Lower lobe of right lung (tissue), 2 donors: Measurements from ENCODE around the gene C19orf67. TPM values are rescaled to one million over a fixed set of nuclear protein-coding genes. Genes with fewer than 3 reads are reported as not detected.

ENCODE experiments used
- ATAC-seq, 2 donors: fragments of 200-7000 bp; cut with Tn5 transposase; one replicate each; pipeline ENCODE4 v1.9.1; 2020 to 2022; ENCODE audit warnings: mild to moderate bottlenecking in 2 of 2, moderate library complexity in 2 of 2
- DNase-seq: peaks from one replicate; pipeline ENCODE4 v3.0.0-alpha.2; 2020
- H3K27ac ChIP-seq: fragments of 200-600 bp; one replicate; pipeline ENCODE4 v1.8.0; 2022
- H3K27me3 ChIP-seq: fragments of 200-600 bp; one replicate; pipeline ENCODE4 v1.8.0; 2022; ENCODE audit warnings: low read depth
- H3K36me3 ChIP-seq: fragments of 200-600 bp; one replicate; pipeline ENCODE4 v1.8.0; 2022; ENCODE audit warnings: mild to moderate bottlenecking
- H3K4me1 ChIP-seq: fragments of 200-600 bp; one replicate; pipeline ENCODE4 v1.8.0; 2022
- H3K4me3 ChIP-seq: fragments of 200-600 bp; one replicate; pipeline ENCODE4 v1.8.0; 2022; ENCODE audit warnings: mild to moderate bottlenecking
- H3K9me3 ChIP-seq: fragments of 200-600 bp; one replicate; pipeline ENCODE4 v1.8.0; 2022
- intact Hi-C: fragments of 100-400 bp; cut with DNase I; formaldehyde crosslinking; loops from one replicate; pipeline ENCODE4 v1.11.0; 2022
- total RNA-seq: library from RNA; stranded (reverse); fragmentation: NEBNext Ultra II Directional; extraction: Animal tissue kit (Norgen Biotek cat#: 25700); gene quantifications from one replicate; pipeline ENCODE4 v1.2.1, GENCODE V29; 2021
- TF ChIP-seq, protein P1 (sequence below): fragments of 200-600 bp; IDR thresholded peaks from one replicate; pipeline ENCODE4 v1.8.0; 2022; ENCODE audit warnings: antibody characterized with exemption, mild to moderate bottlenecking
- donor health status: DM: no; HTN: yes; CAD: no; lungs with severe emphysema.

Gene C19orf67
- total RNA-seq, 1 donor from 2014 or later: not detected

DNA sequence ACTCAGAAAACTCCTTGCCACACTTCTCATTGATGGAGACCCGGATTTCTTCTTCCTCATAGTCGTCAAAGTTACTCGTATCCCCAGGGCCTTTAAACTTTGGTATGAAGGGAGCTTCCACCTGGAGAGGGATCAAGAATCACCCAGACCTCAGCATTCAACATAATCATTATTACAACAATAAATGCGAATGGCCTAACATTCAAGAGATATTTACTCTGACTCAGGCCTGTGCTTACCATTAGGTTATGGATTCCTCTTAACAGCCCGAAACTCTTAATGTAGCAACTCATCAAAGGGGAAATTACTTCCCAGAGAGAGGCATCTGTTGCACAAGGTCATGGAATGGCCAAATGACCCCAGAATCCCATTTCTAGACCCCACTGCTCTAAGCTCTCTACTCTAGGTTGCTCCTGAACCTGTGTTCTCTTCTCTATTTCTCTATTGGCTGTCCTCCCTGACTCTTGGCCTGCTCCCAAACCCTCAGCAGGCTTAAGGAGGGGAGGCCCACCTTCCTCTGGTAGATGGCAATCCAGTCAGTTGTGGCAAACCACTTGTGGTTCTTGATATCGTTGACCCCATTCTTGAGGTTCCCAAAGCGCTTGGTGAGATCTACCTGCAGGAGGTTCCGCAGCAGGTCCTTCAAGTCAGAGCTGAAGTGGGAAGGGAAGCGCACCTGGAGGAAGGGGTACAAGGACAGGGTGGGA, 7.7 kb upstream of the C19orf67 start:
- Histone ChIP-seq H3K9me3 (peaks cover 4% of the 10 kb centered on the region), H3K27me3 (no peaks in the 10 kb centered on the region), H3K4me1 (peaks cover 16% of the 10 kb centered on the region), H3K4me3 (no peak overlapping the region), H3K36me3 (peaks cover 29% of the 10 kb centered on the region), H3K27ac (no peak overlapping the region)
- TF ChIP-seq, protein P1, sequence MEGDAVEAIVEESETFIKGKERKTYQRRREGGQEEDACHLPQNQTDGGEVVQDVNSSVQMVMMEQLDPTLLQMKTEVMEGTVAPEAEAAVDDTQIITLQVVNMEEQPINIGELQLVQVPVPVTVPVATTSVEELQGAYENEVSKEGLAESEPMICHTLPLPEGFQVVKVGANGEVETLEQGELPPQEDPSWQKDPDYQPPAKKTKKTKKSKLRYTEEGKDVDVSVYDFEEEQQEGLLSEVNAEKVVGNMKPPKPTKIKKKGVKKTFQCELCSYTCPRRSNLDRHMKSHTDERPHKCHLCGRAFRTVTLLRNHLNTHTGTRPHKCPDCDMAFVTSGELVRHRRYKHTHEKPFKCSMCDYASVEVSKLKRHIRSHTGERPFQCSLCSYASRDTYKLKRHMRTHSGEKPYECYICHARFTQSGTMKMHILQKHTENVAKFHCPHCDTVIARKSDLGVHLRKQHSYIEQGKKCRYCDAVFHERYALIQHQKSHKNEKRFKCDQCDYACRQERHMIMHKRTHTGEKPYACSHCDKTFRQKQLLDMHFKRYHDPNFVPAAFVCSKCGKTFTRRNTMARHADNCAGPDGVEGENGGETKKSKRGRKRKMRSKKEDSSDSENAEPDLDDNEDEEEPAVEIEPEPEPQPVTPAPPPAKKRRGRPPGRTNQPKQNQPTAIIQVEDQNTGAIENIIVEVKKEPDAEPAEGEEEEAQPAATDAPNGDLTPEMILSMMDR: no peak
- DNase-seq (no peak), ATAC-seq (no peak)
- intact Hi-C loops: no loop called here

DNA sequence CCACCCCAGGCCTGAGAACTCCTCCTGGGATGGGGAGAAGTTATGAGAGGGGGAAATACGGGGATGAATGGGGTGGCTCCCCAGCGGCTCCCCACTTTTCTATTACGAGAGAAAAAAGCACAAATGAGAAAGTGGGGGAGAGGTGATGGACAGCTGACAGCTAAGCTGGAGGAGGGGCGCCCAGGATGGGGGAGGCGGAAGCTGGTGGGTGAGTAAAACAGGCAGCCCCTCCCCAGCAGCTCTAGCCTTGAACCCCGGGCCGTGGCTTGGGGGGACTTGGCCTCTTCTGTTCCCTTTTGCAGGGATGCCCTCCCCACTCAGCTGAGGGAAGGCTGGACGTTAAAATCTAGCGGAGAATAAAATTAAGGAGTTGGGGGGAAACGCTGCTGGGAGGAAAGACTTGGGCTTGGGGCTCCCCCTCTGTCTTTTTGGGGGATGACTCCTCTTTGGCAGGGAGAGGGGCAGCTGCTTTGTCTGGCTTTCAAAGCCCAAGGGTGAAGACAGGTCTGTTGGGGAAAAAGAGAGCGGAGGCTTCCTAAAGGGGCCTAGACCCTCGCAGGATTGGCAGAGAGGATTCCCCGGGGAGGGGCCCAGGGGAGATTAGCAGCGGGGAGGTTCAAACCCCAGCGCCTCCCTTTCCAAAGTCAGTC, 6.4 kb upstream of the C19orf67 start:
- no peak for ATAC-seq
- H3K27ac ChIP-seq: peak overlapping the region; percentile 91
- peaks cover 20% of the 10 kb centered on the region for H3K36me3 ChIP-seq
- intact Hi-C loops: no loop called here
- H3K4me3 ChIP-seq: peak overlapping the region; percentile 88
- H3K27me3 ChIP-seq: no peaks in the 10 kb centered on the region
- H3K9me3 ChIP-seq: peaks cover 4% of the 10 kb centered on the region
- H3K4me1 ChIP-seq: peaks cover 16% of the 10 kb centered on the region
- DNase-seq: no peak
- TF ChIP-seq, protein P1: no peak

DNA sequence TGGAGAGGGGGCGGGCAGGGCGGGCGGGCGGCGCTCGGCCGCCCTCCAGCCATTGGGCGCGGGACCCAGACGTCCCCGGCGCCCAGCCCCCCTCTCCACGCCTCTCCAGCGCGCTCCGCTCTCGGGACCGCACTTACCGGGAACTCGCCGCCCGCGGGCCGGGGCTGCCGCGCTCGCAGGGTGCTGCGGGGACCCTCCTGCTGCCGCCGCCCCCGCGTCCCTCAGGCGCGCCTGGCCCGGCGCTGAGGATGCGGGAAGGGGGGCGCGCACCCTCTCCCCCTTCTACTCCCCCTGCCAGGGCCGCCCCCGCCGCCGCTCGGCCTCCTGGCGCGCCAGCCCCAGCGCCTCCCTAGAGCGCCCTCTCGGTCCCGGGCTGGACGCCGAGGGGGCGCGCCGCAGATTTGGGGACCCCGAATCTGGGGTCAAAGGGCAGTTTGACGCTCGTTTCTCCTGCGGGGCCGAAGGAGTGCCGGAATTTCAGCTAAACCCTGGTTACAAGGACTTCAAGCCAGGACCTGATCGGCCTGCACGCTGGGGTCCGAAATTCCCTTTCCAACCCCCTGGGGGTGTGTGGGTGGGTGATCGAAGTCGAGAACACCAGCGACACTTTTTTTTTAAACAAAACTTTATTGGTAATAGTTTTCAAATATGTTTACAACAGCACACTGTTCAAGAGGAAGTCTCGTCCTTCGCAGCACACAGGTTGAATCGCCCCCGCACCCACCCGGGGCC, 5.7 kb upstream of the C19orf67 start:
- Histone ChIP-seq H3K36me3 (peaks cover 13% of the 10 kb centered on the region), H3K4me1 (peaks cover 16% of the 10 kb centered on the region), H3K4me3 (peak overlapping the region; percentile 88), H3K27ac (peak overlapping the region; percentile 91), H3K9me3 (peaks cover 4% of the 10 kb centered on the region), H3K27me3 (no peaks in the 10 kb centered on the region)
- intact Hi-C loops: no loop called here
- DNase-seq (peak; percentile 60), ATAC-seq (peak; percentile 92 to 93)
- TF ChIP-seq, protein P1: peak; percentile 15

DNA sequence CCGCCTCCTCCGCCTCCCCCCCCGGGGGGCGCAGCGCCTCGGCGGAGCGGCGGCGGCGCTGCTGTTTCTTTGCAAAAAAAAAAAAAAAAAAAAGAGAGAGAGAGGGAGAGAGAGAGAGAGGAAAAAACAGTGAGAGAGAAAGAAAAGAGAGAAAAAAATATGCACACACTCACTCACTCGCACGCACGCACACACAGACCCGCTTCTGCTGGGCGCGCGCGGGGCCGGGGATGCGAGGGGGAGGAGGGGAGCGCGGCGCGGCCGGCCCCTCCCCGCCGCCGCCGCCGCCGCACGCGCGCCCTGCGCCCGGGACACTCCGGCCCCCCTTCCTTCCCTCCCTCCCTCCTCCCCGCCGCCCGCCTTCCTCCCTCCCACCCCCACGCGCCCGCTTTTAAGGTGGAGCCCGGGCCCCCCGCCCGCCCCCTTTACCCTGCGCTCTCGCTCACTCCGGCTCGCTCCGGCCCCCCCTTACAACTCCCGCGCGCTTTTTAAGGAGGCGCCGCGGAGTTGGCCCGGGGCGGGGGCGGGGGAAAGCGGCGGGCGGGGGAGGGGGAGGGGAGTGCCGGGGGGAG, 5.0 kb upstream of the C19orf67 start, which contains the start of gene SAMD1:
Gene SAMD1, minus strand, starts transcription at position 243 of the 572 bp plus-strand sequence.
- Histone ChIP-seq H3K27ac (peak within 1 kb of the TSS; percentile 91), H3K27me3 (no peaks in the 10 kb centered on the region), H3K4me3 (peak within 1 kb of the TSS; percentile 88), H3K4me1 (peaks cover 16% of the 10 kb centered on the region), H3K9me3 (peaks cover 4% of the 10 kb centered on the region), H3K36me3 (peaks cover 13% of the 10 kb centered on the region)
- ATAC-seq (peak in 1 of 2 donors; percentile 81), DNase-seq (peak; percentile 95)
- intact Hi-C loops: no loop called here
- TF ChIP-seq, protein P1: no peak
